HG03064 (cell line): ENCODE data around the gene CYFIP1.

ENCODE experiments used
- ATAC-seq: cut with Tn5 transposase; IDR thresholded peaks from one replicate; pipeline ENCODE4 v1.9.1; 2021; ENCODE audit warnings: low read depth; ENCODE audit not compliant: unreplicated experiment

Gene CYFIP1

GRCh38 chr15:22831473-22831872 is 148.7 kb downstream of the CYFIP1 start:
- no peak for ATAC-seq

GRCh38 chr15:22827125-22827524 is 153.0 kb downstream of the CYFIP1 start:
- no peak for ATAC-seq

- ATAC-seq, result no peak
Measured at GRCh38 chr15:22823495-22824128, 156.6 kb downstream of the CYFIP1 start.

GRCh38 chr15:22819651-22820050 is 160.5 kb downstream of the CYFIP1 start:
- no peak for ATAC-seq
